Left cardiac atrium (tissue), 4 donors: ENCODE data around the gene AFF1. TPM values are rescaled to one million over a fixed set of nuclear protein-coding genes. Genes with fewer than 3 reads are reported as not detected.

ENCODE experiments used
- ATAC-seq, 2 donors: fragments of 200-7000 bp; cut with Tn5 transposase; one replicate each; pipeline ENCODE4 v1.9.1; 2020; ENCODE audit warnings: mild to moderate bottlenecking in 2 of 2, moderate library complexity in 2 of 2
- DNase-seq: peaks from one replicate; pipeline ENCODE4 v3.0.0-alpha.2; 2020
- intact Hi-C, 2 donors: fragments of 100-400 bp; cut with DNase I; formaldehyde crosslinking; loops; one replicate each; pipeline versions ENCODE4 v1.14.1 to v1.15.1; 2022 to 2023
- total RNA-seq, 2 donors: library from RNA; stranded (reverse); fragmentation: NEBNext Ultra II Directional; extraction: Animal tissue kit (Norgen Biotek cat#: 25700); gene quantifications; one replicate each; pipeline ENCODE4 v1.2.1, GENCODE V29; 2021
- donor health status: DM: no; HTN: yes; CAD: no.
- donor health status: DM: no; HTN: yes; CAD: no; lungs with severe emphysema.
- donor health status: DM: yes; HTN: yes; CAD: no.
- donor health status: Dilated cardiomyopathy.

The AFF1 gene
- total RNA-seq, 2 donors from 2014 or later: 68.1 to 78.4 TPM

DNA sequence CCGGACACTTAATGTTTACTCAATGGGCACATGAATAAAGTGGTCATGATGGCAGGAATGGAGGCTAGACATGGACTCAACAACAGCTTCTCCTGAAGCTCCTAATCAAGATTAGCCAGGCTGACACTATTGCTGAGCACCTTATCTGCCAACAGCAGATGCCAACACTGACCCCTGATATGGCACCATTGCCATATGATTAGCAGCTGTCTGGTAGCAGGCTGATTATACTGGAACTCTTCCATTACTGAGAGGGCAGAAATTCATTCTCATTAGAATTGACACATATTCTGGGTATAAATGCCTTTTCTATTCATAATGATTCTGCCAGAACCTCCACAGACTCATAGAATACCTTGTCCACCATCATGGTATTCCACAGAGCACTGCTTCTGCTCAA, 18.4 kb upstream of the AFF1 start:
- intact Hi-C loops: no loop called here
- no peak for ATAC-seq
- no peak for DNase-seq

- intact Hi-C loops: no loop called here
- ATAC-seq: no peak
- no peak for DNase-seq
Observed at GRCh38 chr4:86917212-86918039, 17.4 kb upstream of the AFF1 start.

- DNase-seq: no peak
- ATAC-seq: no peak
- intact Hi-C loops: no loop called here
Observed at GRCh38 chr4:86918539-86919072, 16.2 kb upstream of the AFF1 start.

GRCh38 chr4:86919561-86920223, 15.1 kb upstream of the AFF1 start:
- intact Hi-C loops: loop anchor here (5.0 to 10.0 kb wide), 4 partner anchors 88 to 318 kb away; no protein-coding TSS in a partner anchor
- ATAC-seq (no peak), DNase-seq (no peak)

DNA sequence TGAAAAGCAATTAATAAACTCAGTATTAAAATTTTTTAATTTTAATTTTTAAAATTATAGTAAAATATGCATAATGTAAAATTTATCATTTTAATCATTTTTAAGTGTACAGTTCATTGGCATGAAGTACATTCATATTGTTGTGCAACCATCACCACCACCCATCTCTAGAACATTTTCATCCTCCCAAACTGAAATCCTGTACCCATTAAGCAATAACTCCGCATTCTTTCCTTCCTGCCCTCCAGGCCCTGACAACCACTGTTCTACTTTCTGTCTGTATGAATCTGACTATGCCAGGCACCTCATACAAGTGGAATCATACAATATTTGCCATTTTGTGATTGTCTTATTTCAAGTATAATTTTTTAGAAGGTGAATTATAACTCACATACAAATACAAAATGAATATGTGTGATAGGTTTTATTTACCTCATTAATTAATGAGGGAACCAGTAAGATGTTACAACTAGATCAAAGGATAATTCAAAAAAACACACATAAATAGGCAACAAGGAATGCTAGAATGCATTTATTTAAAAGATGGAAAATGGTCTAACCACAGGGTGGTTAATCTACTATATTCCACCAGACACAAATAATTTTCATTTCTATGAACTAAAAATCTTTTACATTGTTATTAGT, 13.1 kb upstream of the AFF1 start:
- intact Hi-C loops: loop anchor here (2.0 to 10.0 kb wide), 5 partner anchors 86 to 316 kb away; no protein-coding TSS in a partner anchor
- no peak for DNase-seq
- peak in 1 of 2 donors; percentile 83 for ATAC-seq

DNA sequence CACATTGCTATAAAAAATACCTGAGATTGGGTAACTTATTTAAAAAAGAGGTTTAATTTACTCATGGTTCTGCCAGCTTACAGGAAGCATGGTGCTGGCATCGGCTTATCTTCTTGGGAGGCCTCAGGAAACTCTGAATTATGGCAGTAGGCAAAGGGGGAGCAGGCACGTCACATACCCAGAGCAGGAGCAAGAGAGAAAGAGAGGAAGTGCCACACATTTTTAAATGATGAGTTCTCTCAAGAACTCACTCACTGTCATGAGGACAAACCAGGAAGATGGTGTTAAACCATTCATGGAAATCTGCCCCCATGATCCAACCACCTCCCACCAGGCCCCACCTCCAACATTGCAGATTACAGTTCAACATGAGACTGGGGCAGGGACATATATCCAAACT, 10.0 kb upstream of the AFF1 start:
- intact Hi-C loops: loop anchor here (5.0 to 10.0 kb wide), 5 partner anchors 82 to 312 kb away; no protein-coding TSS in a partner anchor
- no peak for ATAC-seq

GRCh38 chr4:86926435-86927086, 8.2 kb upstream of the AFF1 start:
- DNase-seq: no peak
- intact Hi-C loops: loop anchor here (5.0 to 10.0 kb wide), 2 partner anchors 171 to 198 kb away; no protein-coding TSS in a partner anchor
- no peak for ATAC-seq

More for the DNA sequence above, 10.0 kb upstream of the AFF1 start:
- DNase-seq: no peak

DNA sequence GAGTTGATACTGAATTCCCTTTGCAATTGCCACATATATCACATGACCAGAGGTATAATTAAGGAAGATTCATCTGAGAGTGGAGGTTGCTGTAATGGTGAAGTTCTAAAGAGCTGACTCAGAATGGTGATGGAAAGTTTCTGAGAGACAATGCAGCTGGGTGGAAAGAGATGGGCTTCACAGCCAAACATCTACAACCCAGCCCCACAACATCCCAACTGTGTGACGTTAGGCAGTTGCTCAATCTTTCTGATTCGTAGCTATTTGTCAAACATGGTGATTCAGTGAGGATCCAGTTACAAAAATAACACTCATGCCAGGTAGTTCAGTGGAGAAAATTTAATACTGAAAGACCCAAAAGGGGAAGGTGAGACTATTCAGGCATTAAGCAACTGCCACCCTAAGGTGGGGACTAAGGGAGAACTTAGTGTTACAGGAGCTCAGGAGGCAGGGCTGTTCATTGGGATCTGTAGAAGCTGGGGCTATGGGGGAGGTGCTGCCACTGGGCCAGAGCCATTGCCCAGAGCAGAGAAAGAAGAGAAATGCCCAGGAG, 6.9 kb upstream of the AFF1 start:
- peak; percentile 74 to 95 for ATAC-seq
- DNase-seq: peak; percentile 35
- intact Hi-C loops: loop anchor here (5.0 to 10.0 kb wide), 2 partner anchors 169 to 197 kb away; no protein-coding TSS in a partner anchor

- intact Hi-C loops: loop anchor here (5.0 to 10.0 kb wide), 2 partner anchors 169 to 196 kb away; no protein-coding TSS in a partner anchor
- DNase-seq (no peak), ATAC-seq (no peak)
Observed at GRCh38 chr4:86928400-86929255, 6.2 kb upstream of the AFF1 start.

GRCh38 chr4:86934147-86934770, 552 bp upstream of the AFF1 start:
- DNase-seq (no peak), ATAC-seq (no peak)
- intact Hi-C loops: no loop called here

- ATAC-seq (peak; percentile 5 to 20), DNase-seq (peak; percentile 51)
- intact Hi-C loops: loop anchor here (5.0 kb wide), 2 partner anchors 72 to 162 kb away; no protein-coding TSS in a partner anchor
Observed at GRCh38 chr4:86935566-86935852, 698 bp downstream of the AFF1 start.

GRCh38 chr4:86935853-86936733, 1.3 kb downstream of the AFF1 start:
- DNase-seq (peak; percentile 63), ATAC-seq (peak; percentile 20 to 72)
- intact Hi-C loops: loop anchor here (5.0 kb wide), 2 partner anchors 71 to 161 kb away; no protein-coding TSS in a partner anchor

GRCh38 chr4:86938771-86939520, 4.1 kb downstream of the AFF1 start:
- no peak for DNase-seq
- ATAC-seq: no peak
- intact Hi-C loops: loop anchor here (5.0 kb wide), 2 partner anchors 68 to 158 kb away; no protein-coding TSS in a partner anchor

GRCh38 chr4:86939729-86940575, 5.1 kb downstream of the AFF1 start:
- DNase-seq: no peak
- no peak for ATAC-seq
- intact Hi-C loops: loop anchor here (5.0 kb wide), 2 partner anchors 67 to 157 kb away; no protein-coding TSS in a partner anchor
